Smooth muscle cell (in vitro differentiated cells): ENCODE results near the gene NTM. TPM values are rescaled to one million over a fixed set of nuclear protein-coding genes. Genes with fewer than 3 reads are reported as not detected.

ENCODE experiments used
- DNase-seq: peaks from one replicate; lab custom pipeline; 2025; ENCODE audit not compliant: unreplicated experiment; lab: John Stamatoyannopoulos, UW
- H2AFZ ChIP-seq: fragments of 200-600 bp; sonication (generic); 2 replicates; pipeline ENCODE4 v1.6.0; 2016; ENCODE audit warnings: antibody characterized with exemption, low read depth, mild to moderate bottlenecking
- H3F3A ChIP-seq: fragments of 200-600 bp; sonication (generic); 2 replicates; pipeline ENCODE4 v1.6.0; 2017; ENCODE audit warnings: antibody characterized with exemption, low read depth
- H3K27ac ChIP-seq: fragments of 200-600 bp; sonication (generic); 2 replicates; pipeline ENCODE4 v1.5.1; 2016; ENCODE audit warnings: low read depth, mild to moderate bottlenecking
- H3K27me3 ChIP-seq: fragments of 200-600 bp; sonication (generic); 2 replicates; pipeline ENCODE4 v1.6.1; 2016; ENCODE audit warnings: low read depth, mild to moderate bottlenecking
- H3K36me3 ChIP-seq: fragments of 200-600 bp; sonication (generic); 2 replicates; pipeline ENCODE4 v1.5.1; 2016; ENCODE audit warnings: low read depth
- H3K4me1 ChIP-seq: fragments of 200-600 bp; sonication (generic); 2 replicates; pipeline ENCODE4 v1.5.1; 2016; ENCODE audit warnings: low read depth
- H3K4me2 ChIP-seq: fragments of 200-600 bp; sonication (generic); 2 replicates; pipeline ENCODE4 v1.6.0; 2016; ENCODE audit warnings: mild to moderate bottlenecking
- H3K4me3 ChIP-seq: fragments of 200-600 bp; sonication (generic); 2 replicates; pipeline ENCODE4 v1.5.1; 2016; ENCODE audit warnings: mild to moderate bottlenecking
- H3K79me2 ChIP-seq: fragments of 200-600 bp; sonication (generic); 2 replicates; pipeline ENCODE4 v1.6.0; 2016; ENCODE audit warnings: low read depth, mild to moderate bottlenecking
- H3K9ac ChIP-seq: fragments of 200-600 bp; sonication (generic); 2 replicates; pipeline ENCODE4 v1.6.0; 2016; ENCODE audit warnings: low read depth
- H3K9me3 ChIP-seq: fragments of 200-600 bp; sonication (generic); replicated peaks from 2 replicates; pipeline ENCODE4 v1.5.1; 2016; ENCODE audit warnings: low read depth
- H4K20me1 ChIP-seq: fragments of 200-600 bp; sonication (generic); 2 replicates; pipeline ENCODE4 v1.6.0; 2016; ENCODE audit warnings: low read depth
- CTCF ChIP-seq: fragments of 200-600 bp; sonication (generic); IDR thresholded peaks from 2 replicates; pipeline ENCODE4 v1.5.1; 2017; ENCODE audit warnings: borderline replicate concordance, mild to moderate bottlenecking, antibody characterized with exemption; ENCODE audit not compliant: insufficient read depth, poor library complexity, severe bottlenecking
- WGBS: methylation state at CpG from one replicate; pipeline ENCODE4 v1.1.7; 2016; ENCODE audit warnings: low lambda C conversion rate; 5-methylcytosine and 5-hydroxymethylcytosine counted together
- polyA plus RNA-seq: library from polyadenylated mRNA; unstranded; fragments of >200 nt; fragmentation: Nextera tagmentation; extraction: Ambion mirVana; gene quantifications from 2 replicates; pipeline ENCODE4 v1.2.1, GENCODE V29; 2016
- total RNA-seq: library from RNA; depleted of rRNA; stranded (reverse); fragments of >200 nt; gene quantifications from 2 replicates; pipeline ENCODE4 v1.2.3, GENCODE V29; 2014

NTM gene
- total and polyA plus RNA-seq, 2 experiments from 2014 or later, result 68.9 to 123 TPM

- 17% methylated on average over 8 of the region's 11 CpGs for WGBS
- Histone ChIP-seq H3K36me3 (no peaks in the 10 kb centered on the region), H3K79me2 (no peaks in the 10 kb centered on the region), H3K4me1 (peaks cover 27% of the 10 kb centered on the region), H3K9ac (no peak overlapping the region), H3K9me3 (no peaks in the 10 kb centered on the region), H2AFZ (no peak overlapping the region), H3F3A (no peaks in the 10 kb centered on the region), H3K27me3 (peaks cover 35% of the 10 kb centered on the region), H4K20me1 (no peaks in the 10 kb centered on the region), H3K27ac (peak overlapping the region; percentile 63), H3K4me3 (no peak overlapping the region), H3K4me2 (peak overlapping the region; percentile 49)
- TF ChIP-seq CTCF, result no peak
- no peak for DNase-seq
These were observed 445.2 kb downstream of the NTM start for GRCh38 chr11:131815590-131815989.

- H3K36me3 ChIP-seq, result no peaks in the 10 kb centered on the region
- H3K4me2 ChIP-seq, result peak overlapping the region; percentile 49
- peaks cover 27% of the 10 kb centered on the region for H3K4me1 ChIP-seq
- H4K20me1 ChIP-seq, result no peaks in the 10 kb centered on the region
- no peaks in the 10 kb centered on the region for H3K9me3 ChIP-seq
- no peak for TF ChIP-seq CTCF
- no peak overlapping the region for H3K9ac ChIP-seq
- H3K27me3 ChIP-seq, result peaks cover 37% of the 10 kb centered on the region
- no peak for DNase-seq
- H3F3A ChIP-seq, result no peaks in the 10 kb centered on the region
- 51% methylated on average over 5 of the region's 5 CpGs for WGBS
- H3K27ac ChIP-seq, result peak overlapping the region; percentile 63
- H3K79me2 ChIP-seq, result no peaks in the 10 kb centered on the region
- no peak overlapping the region for H3K4me3 ChIP-seq
- no peak overlapping the region for H2AFZ ChIP-seq
These were observed 445.6 kb downstream of the NTM start for GRCh38 chr11:131816051-131816450.

GRCh38 chr11:131817687-131818188 lies 447.3 kb downstream of the NTM start:
- H3K79me2 ChIP-seq, result no peaks in the 10 kb centered on the region
- H2AFZ ChIP-seq, result no peak overlapping the region
- H3K9ac ChIP-seq, result no peak overlapping the region
- H3K27ac ChIP-seq, result no peak overlapping the region
- H3K27me3 ChIP-seq, result peaks cover 47% of the 10 kb centered on the region
- no peak for TF ChIP-seq CTCF
- no peak overlapping the region for H3K4me2 ChIP-seq
- H3K4me1 ChIP-seq, result peaks cover 27% of the 10 kb centered on the region
- no peaks in the 10 kb centered on the region for H3K36me3 ChIP-seq
- 96% methylated on average over 6 of the region's 6 CpGs for WGBS
- H4K20me1 ChIP-seq, result no peaks in the 10 kb centered on the region
- no peak overlapping the region for H3K4me3 ChIP-seq
- H3F3A ChIP-seq, result no peaks in the 10 kb centered on the region
- no peak for DNase-seq
- H3K9me3 ChIP-seq, result no peaks in the 10 kb centered on the region

- H3K9ac ChIP-seq, result no peak overlapping the region
- H3K4me1 ChIP-seq, result peaks cover 36% of the 10 kb centered on the region
- H4K20me1 ChIP-seq, result no peaks in the 10 kb centered on the region
- H3K4me3 ChIP-seq, result no peak overlapping the region
- no peak for TF ChIP-seq CTCF
- no peaks in the 10 kb centered on the region for H3F3A ChIP-seq
- H3K36me3 ChIP-seq, result no peaks in the 10 kb centered on the region
- no peak for DNase-seq
- peaks cover 56% of the 10 kb centered on the region for H3K27me3 ChIP-seq
- H3K79me2 ChIP-seq, result no peaks in the 10 kb centered on the region
- 97% methylated on average over 10 of the region's 10 CpGs for WGBS
- no peak overlapping the region for H3K27ac ChIP-seq
- no peaks in the 10 kb centered on the region for H3K9me3 ChIP-seq
- H3K4me2 ChIP-seq, result no peak overlapping the region
- H2AFZ ChIP-seq, result no peak overlapping the region
These were observed 449.4 kb downstream of the NTM start for GRCh38 chr11:131819865-131820264.
